IMR-90 (cell line): Measurements from ENCODE around the gene COL4A2. TPM values are rescaled to one million over a fixed set of nuclear protein-coding genes. Genes with fewer than 3 reads are reported as not detected.
A peak's percentile ranks its signal among the peaks of the same experiment; 100 is the strongest.

Source experiments
- ATAC-seq: fragments of 200-7000 bp; cut with Tn5 transposase; 2 replicates; pipeline ENCODE4 v1.9.1; 2020; ENCODE audit warnings: low read depth, mild to moderate bottlenecking, moderate library complexity
- BruUV-seq: library from RNA; stranded (reverse); fragments of 400-500 nt; replicated peaks from 2 replicates; lab custom pipeline; 2021; lab: Mats Ljungman, UMichigan
- CTCF ChIA-PET: fragments of 300-600 bp; formaldehyde crosslinking; extraction: SDS; loops from one replicate; lab custom pipeline; 2021; ENCODE audit warnings: antibody characterized with exemption; lab: Yijun Ruan, JAX
- POLR2A ChIA-PET: fragments of 300-600 bp; sonication (Branson Sonifier 250); formaldehyde crosslinking; loops from one replicate; lab custom pipeline; 2022; ENCODE audit warnings: antibody characterized with exemption; ENCODE audit not compliant: unreplicated experiment; lab: Charles Lee
- DNase-seq: peaks from one replicate; pipeline ENCODE4 v3.0.0; 2013
- H2AFZ ChIP-seq: replicated peaks from 2 replicates; pipeline ENCODE3; 2013; ENCODE audit warnings: low read length, mild to moderate bottlenecking; ENCODE audit not compliant: poor library complexity
- H2AK5ac ChIP-seq: 2 replicates; pipeline ENCODE4 v1.6.1; 2013; ENCODE audit warnings: low read depth, low read length, inconsistent platforms
- H2AK9ac ChIP-seq: replicated peaks from 2 replicates; pipeline ENCODE3; 2013; ENCODE audit warnings: mild to moderate bottlenecking, low read depth, low read length, moderate library complexity; ENCODE audit not compliant: poor library complexity
- H2BK120ac ChIP-seq: 2 replicates; pipeline ENCODE4 v1.6.1; 2013; ENCODE audit warnings: low read depth, low read length, inconsistent platforms
- H2BK15ac ChIP-seq: 3 replicates; pipeline ENCODE4 v1.6.1; 2013; ENCODE audit warnings: low read depth, low read length, inconsistent platforms
- H2BK20ac ChIP-seq: 2 replicates; pipeline ENCODE4 v1.6.1; 2013; ENCODE audit warnings: low read depth, mild to moderate bottlenecking, inconsistent platforms, low read length, moderate library complexity
- H2BK5ac ChIP-seq: 2 replicates; pipeline ENCODE4 v1.6.1; 2013; ENCODE audit warnings: mild to moderate bottlenecking, low read depth, low read length, inconsistent platforms; ENCODE audit not compliant: poor library complexity, severe bottlenecking
- H3K14ac ChIP-seq: replicated peaks from 2 replicates; pipeline ENCODE4 v1.6.1; 2013; ENCODE audit warnings: low read depth, low read length, inconsistent platforms
- H3K18ac ChIP-seq: 2 replicates; pipeline ENCODE4 v1.6.1; 2013; ENCODE audit warnings: low read depth, low read length, control low read depth
- H3K23ac ChIP-seq: 2 replicates; pipeline ENCODE4 v1.6.1; 2013; ENCODE audit warnings: low read depth, low read length, inconsistent platforms
- H3K27ac ChIP-seq: 2 replicates; pipeline ENCODE4 v1.5.1; 2013; ENCODE audit warnings: mild to moderate bottlenecking, control low read depth, low read length; ENCODE audit not compliant: insufficient read depth
- H3K27me3 ChIP-seq: 2 replicates; pipeline ENCODE4 v1.6.1; 2013; ENCODE audit warnings: low read length; ENCODE audit not compliant: control insufficient read depth, insufficient read depth
- H3K36me3 ChIP-seq: 2 replicates; pipeline ENCODE4 v1.6.1; 2013; ENCODE audit warnings: low read length, mixed read lengths; ENCODE audit not compliant: control insufficient read depth, insufficient read depth
- H3K4ac ChIP-seq: 2 replicates; pipeline ENCODE4 v1.6.1; 2013; ENCODE audit warnings: low read depth, low read length, inconsistent platforms
- H3K4me1 ChIP-seq: 2 replicates; pipeline ENCODE4 v1.6.1; 2013; ENCODE audit warnings: low read length, mixed read lengths; ENCODE audit not compliant: control insufficient read depth, insufficient read depth
- H3K4me2 ChIP-seq: 2 replicates; pipeline ENCODE4 v1.6.1; 2013; ENCODE audit warnings: low read depth, mild to moderate bottlenecking, control low read depth, low read length, moderate library complexity
- H3K4me3 ChIP-seq: 2 replicates; pipeline ENCODE4 v1.5.1; 2013; ENCODE audit warnings: low read depth, mild to moderate bottlenecking, control low read depth, low read length, moderate library complexity; ENCODE audit not compliant: insufficient read depth
- H3K56ac ChIP-seq: 2 replicates; pipeline ENCODE4 v1.6.1; 2013; ENCODE audit warnings: low read length, inconsistent platforms; ENCODE audit not compliant: insufficient read depth; ENCODE audit errors: extremely low read depth
- H3K79me1 ChIP-seq, 2 experiments: 2 replicates each; pipeline ENCODE4 v1.6.1; 2013; ENCODE audit warnings: low read length in 2 of 2, inconsistent platforms in 1 of 2, low read depth in 1 of 2
- H3K9ac ChIP-seq: 2 replicates; pipeline ENCODE4 v1.6.1; 2013; ENCODE audit warnings: low read depth, low read length, control low read depth
- H3K9me1 ChIP-seq: 2 replicates; pipeline ENCODE4 v1.6.1; 2013; ENCODE audit warnings: low read length, inconsistent platforms; ENCODE audit not compliant: insufficient read depth
- H3K9me3 ChIP-seq: 2 replicates; pipeline ENCODE4 v1.6.1; 2013; ENCODE audit warnings: low read length; ENCODE audit not compliant: control insufficient read depth, insufficient read depth
- H4K20me1 ChIP-seq: 2 replicates; pipeline ENCODE4 v1.6.1; 2013; ENCODE audit warnings: low read length, inconsistent platforms; ENCODE audit not compliant: insufficient read depth
- H4K5ac ChIP-seq: 2 replicates; pipeline ENCODE4 v1.6.1; 2013; ENCODE audit warnings: mild to moderate bottlenecking, low read depth, low read length, control low read depth
- H4K8ac ChIP-seq, 2 experiments: 2 replicates each; pipeline ENCODE4 v1.6.1; 2013; ENCODE audit warnings: low read depth in 2 of 2, low read length in 2 of 2, control low read depth in 1 of 2, inconsistent platforms in 1 of 2
- H4K91ac ChIP-seq: 2 replicates; pipeline ENCODE4 v1.6.1; 2013; ENCODE audit warnings: low read depth, low read length, inconsistent platforms; ENCODE audit not compliant: insufficient read depth
- BHLHE40 ChIP-seq: fragments of 150-350 bp; IDR thresholded peaks from 2 replicates; pipeline ENCODE4 v1.6.1; 2016; ENCODE audit warnings: mild to moderate bottlenecking, low read depth, low read length
- CEBPB ChIP-seq: IDR thresholded peaks from 2 replicates; pipeline ENCODE4 v1.6.1; 2012; ENCODE audit warnings: low read depth, low read length, improper control_type of control experiment
- CHD1 ChIP-seq: IDR thresholded peaks from 2 replicates; pipeline ENCODE4 v1.6.1; 2012; ENCODE audit warnings: low read depth, low read length, improper control_type of control experiment
- FOS ChIP-seq: fragments of 150-350 bp; IDR thresholded peaks from 2 replicates; pipeline ENCODE4 v1.6.1; 2016; ENCODE audit warnings: low read depth, low read length
- MAFK ChIP-seq: IDR thresholded peaks from 2 replicates; pipeline ENCODE4 v1.6.1; 2012; ENCODE audit warnings: low read depth, low read length, improper control_type of control experiment
- MAZ ChIP-seq: IDR thresholded peaks from 2 replicates; pipeline ENCODE4 v1.6.1; 2012; ENCODE audit warnings: low read depth, mild to moderate bottlenecking, low read length, improper control_type of control experiment, moderate library complexity, borderline replicate concordance
- MXI1 ChIP-seq: IDR thresholded peaks from 2 replicates; pipeline ENCODE4 v1.6.1; 2012; ENCODE audit warnings: low read depth, mild to moderate bottlenecking, low read length, moderate library complexity, borderline replicate concordance
- NFE2L2 ChIP-seq: fragments of 150-350 bp; IDR thresholded peaks from 2 replicates; pipeline ENCODE4 v1.6.1; 2016; ENCODE audit warnings: low read depth, mild to moderate bottlenecking, low read length
- POLR2A ChIP-seq: IDR thresholded peaks from 2 replicates; pipeline ENCODE4 v1.6.1; 2012; ENCODE audit warnings: mild to moderate bottlenecking, low read depth, low read length
- RAD21 ChIP-seq: IDR thresholded peaks from 2 replicates; pipeline ENCODE4 v1.6.1; 2012; ENCODE audit warnings: low read length, improper control_type of control experiment
- RCOR1 ChIP-seq: IDR thresholded peaks from 2 replicates; pipeline ENCODE4 v1.6.1; 2012; ENCODE audit warnings: mild to moderate bottlenecking, low read length, improper control_type of control experiment; ENCODE audit not compliant: insufficient replicate concordance
- RFX5 ChIP-seq: IDR thresholded peaks from 2 replicates; pipeline ENCODE4 v1.8.0; 2012; ENCODE audit warnings: low read depth, mild to moderate bottlenecking, low read length, moderate library complexity
- SMC3 ChIP-seq: fragments of 150-350 bp; IDR thresholded peaks from 2 replicates; pipeline ENCODE4 v1.6.1; 2016; ENCODE audit warnings: low read depth, mild to moderate bottlenecking, antibody characterized with exemption, low read length, moderate library complexity
- WGBS, 2 experiments: methylation state at CpG; one replicate each; pipeline versions ENCODE4 v1.1.5 to v1.1.7; 2013; ENCODE audit warnings: missing lambda C conversion rate in 2 of 2; ENCODE audit not compliant: insufficient read length in 1 of 2; ENCODE audit errors: extremely low coverage in 2 of 2; 5-methylcytosine and 5-hydroxymethylcytosine counted together
- dilution Hi-C: fragments of 300-500 bp; cut with HindIII; formaldehyde crosslinking; loops from one replicate; pipeline ENCODE4 v1.14.3; 2018; ENCODE audit warnings: low sequenced_read_pairs; ENCODE audit not compliant: unreplicated experiment
- in situ Hi-C: fragments of 300-500 bp; cut with MboI; formaldehyde crosslinking; loops from 3 replicates; pipeline ENCODE4 v1.14.3; 2019; ENCODE audit warnings: low sequenced_read_pairs, inconsistent platforms, mixed read lengths
- intact Hi-C: fragments of 100-400 bp; cut with micrococcal nuclease; formaldehyde crosslinking; loops from 2 replicates; pipeline ENCODE4 v1.10.0; 2022
- polyA plus RNA-seq, 3 experiments: library from polyadenylated mRNA; depleted of rRNA; stranded (reverse); fragments of >200 nt; gene quantifications; 2 replicates each; pipeline ENCODE4 v1.2.3, GENCODE V29; 2012; ENCODE audit warnings: low replicate concordance in 1 of 3
- total RNA-seq: library from RNA; depleted of rRNA; stranded (reverse); fragments of >200 nt; gene quantifications from 2 replicates; pipeline ENCODE4 v1.2.3, GENCODE V29; 2012
- TF ChIP-seq, protein P1 (sequence below): fragments of 150-350 bp; IDR thresholded peaks from 2 replicates; pipeline ENCODE4 v1.6.1; 2017; ENCODE audit warnings: mild to moderate bottlenecking, antibody characterized with exemption, low read length, low read depth
- TF ChIP-seq, protein P2 (sequence below): fragments of 150-350 bp; IDR thresholded peaks from 2 replicates; pipeline ENCODE4 v1.6.1; 2016; ENCODE audit warnings: low read depth, mild to moderate bottlenecking, low read length, moderate library complexity, borderline replicate concordance
- TF ChIP-seq, protein P3 (sequence below): conservative IDR thresholded peaks from 2 replicates; pipeline ENCODE4 v1.5.1; 2012; ENCODE audit warnings: mild to moderate bottlenecking, low read depth, low read length, improper control_type of control experiment

The COL4A2 gene
- total and polyA plus RNA-seq, 2 of the 4 experiments (the other 2 are of a cell fraction): 90.7 to 457 TPM

DNA sequence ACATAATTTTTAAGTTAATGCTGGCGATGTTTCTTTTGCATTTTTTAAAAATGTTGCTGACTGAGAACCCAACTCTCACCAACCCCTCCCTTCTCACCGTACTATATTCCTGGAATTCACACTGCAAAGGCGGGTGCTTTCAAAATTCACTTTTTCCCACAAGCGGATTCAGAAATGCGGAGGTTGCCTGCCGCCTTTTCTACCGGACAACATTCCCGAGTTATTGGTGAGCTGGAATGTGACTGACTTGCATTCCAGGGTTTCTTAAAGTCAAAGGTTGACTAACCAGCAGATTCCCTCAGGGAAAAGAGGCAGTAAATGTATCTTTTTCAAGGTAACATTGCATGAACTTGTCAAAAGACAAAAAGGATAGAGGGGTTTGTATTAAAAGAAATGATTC, 141.1 kb downstream of the COL4A2 start:
- Histone ChIP-seq H4K5ac (no peak overlapping the region), H3K56ac (peak overlapping the region; percentile 18; the same call in 1 of the 2 replicates), H3K9me1 (peaks cover 36% of the 10 kb centered on the region), H2BK20ac (peak overlapping the region; percentile 89; the same call in 1 of the 2 replicates), H3K23ac (no peak overlapping the region), H3K79me1 (peaks cover 11 to 58% of the 10 kb centered on the region in 2 experiments; a peak in 3 of 4 replicates), H4K91ac (peak overlapping the region; percentile 87; the same call in 1 of the 2 replicates), H3K4me2 (no peak overlapping the region), H2AK9ac (no peak overlapping the region), H3K9ac (no peak overlapping the region), H2BK120ac (peak overlapping the region; percentile 95; the same call in 1 of the 2 replicates), H3K4ac (peak overlapping the region; percentile 97; the same call in 1 of the 2 replicates), H2AK5ac (no peak overlapping the region), H3K18ac (no peak overlapping the region), H3K36me3 (peaks cover 67% of the 10 kb centered on the region), H2AFZ (no peak overlapping the region), H3K9me3 (no peaks in the 10 kb centered on the region), H2BK15ac (0 out of 3 replicates have a peak overlapping the region, but pooled peaks have one; percentile 12), H3K14ac (no peak overlapping the region), H3K27ac (no peak overlapping the region), H3K27me3 (no peaks in the 10 kb centered on the region), H4K8ac (peak overlapping the region; percentile 68 to 85; a peak in 3 of 4 replicates), H4K20me1 (no peaks in the 10 kb centered on the region), H2BK5ac (peak overlapping the region; percentile 83), H3K4me1 (peaks cover 19% of the 10 kb centered on the region), H3K4me3 (no peak overlapping the region)
- TF ChIP-seq SMC3 (no peak), RFX5 (no peak), RCOR1 (no peak), MXI1 (peak; percentile 31; the same call in 1 of the 2 replicates), CEBPB (no peak), RAD21 (no peak), POLR2A (no peak), CHD1 (no peak), BHLHE40 (no peak; the same call in 1 of the 2 replicates), MAZ (0 out of 2 replicates have a peak, but pooled peaks have one; percentile 43), FOS (no peak), NFE2L2 (no peak), MAFK (0 out of 2 replicates have a peak, but pooled peaks have one; percentile 16)
- TF ChIP-seq, protein P1, sequence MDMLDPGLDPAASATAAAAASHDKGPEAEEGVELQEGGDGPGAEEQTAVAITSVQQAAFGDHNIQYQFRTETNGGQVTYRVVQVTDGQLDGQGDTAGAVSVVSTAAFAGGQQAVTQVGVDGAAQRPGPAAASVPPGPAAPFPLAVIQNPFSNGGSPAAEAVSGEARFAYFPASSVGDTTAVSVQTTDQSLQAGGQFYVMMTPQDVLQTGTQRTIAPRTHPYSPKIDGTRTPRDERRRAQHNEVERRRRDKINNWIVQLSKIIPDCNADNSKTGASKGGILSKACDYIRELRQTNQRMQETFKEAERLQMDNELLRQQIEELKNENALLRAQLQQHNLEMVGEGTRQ: no peak
- TF ChIP-seq, protein P2, sequence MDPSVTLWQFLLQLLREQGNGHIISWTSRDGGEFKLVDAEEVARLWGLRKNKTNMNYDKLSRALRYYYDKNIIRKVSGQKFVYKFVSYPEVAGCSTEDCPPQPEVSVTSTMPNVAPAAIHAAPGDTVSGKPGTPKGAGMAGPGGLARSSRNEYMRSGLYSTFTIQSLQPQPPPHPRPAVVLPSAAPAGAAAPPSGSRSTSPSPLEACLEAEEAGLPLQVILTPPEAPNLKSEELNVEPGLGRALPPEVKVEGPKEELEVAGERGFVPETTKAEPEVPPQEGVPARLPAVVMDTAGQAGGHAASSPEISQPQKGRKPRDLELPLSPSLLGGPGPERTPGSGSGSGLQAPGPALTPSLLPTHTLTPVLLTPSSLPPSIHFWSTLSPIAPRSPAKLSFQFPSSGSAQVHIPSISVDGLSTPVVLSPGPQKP: no peak
- TF ChIP-seq, protein P3, sequence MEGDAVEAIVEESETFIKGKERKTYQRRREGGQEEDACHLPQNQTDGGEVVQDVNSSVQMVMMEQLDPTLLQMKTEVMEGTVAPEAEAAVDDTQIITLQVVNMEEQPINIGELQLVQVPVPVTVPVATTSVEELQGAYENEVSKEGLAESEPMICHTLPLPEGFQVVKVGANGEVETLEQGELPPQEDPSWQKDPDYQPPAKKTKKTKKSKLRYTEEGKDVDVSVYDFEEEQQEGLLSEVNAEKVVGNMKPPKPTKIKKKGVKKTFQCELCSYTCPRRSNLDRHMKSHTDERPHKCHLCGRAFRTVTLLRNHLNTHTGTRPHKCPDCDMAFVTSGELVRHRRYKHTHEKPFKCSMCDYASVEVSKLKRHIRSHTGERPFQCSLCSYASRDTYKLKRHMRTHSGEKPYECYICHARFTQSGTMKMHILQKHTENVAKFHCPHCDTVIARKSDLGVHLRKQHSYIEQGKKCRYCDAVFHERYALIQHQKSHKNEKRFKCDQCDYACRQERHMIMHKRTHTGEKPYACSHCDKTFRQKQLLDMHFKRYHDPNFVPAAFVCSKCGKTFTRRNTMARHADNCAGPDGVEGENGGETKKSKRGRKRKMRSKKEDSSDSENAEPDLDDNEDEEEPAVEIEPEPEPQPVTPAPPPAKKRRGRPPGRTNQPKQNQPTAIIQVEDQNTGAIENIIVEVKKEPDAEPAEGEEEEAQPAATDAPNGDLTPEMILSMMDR: no peak
- ATAC-seq (peak; percentile 55), DNase-seq (peak; percentile 86)
- intact Hi-C loops: loop anchor here (5.0 kb wide), 1 partner anchor 226 kb away; no protein-coding TSS in a partner anchor
- WGBS, 2 experiments: no CpG with 5 or more reads among the region's 8 CpGs
- dilution Hi-C loops: no loop called here
- in situ Hi-C loops: no loop called here
- ChIA-PET POLR2A (no interaction called here), CTCF (no interaction called here)
- no TSS peak for BruUV-seq
